Keratinocyte (primary cell): ENCODE data around the gene PRKD2.

ENCODE experiments used
- EZH2 ChIP-seq: IDR thresholded peaks from one replicate; pipeline ENCODE4 v1.6.1; 2012; ENCODE audit warnings: inconsistent platforms, mild to moderate bottlenecking, low read length, moderate library complexity
- TF ChIP-seq, protein P1 (sequence below), 3 experiments: IDR thresholded peaks in 1 of 3; conservative IDR thresholded peaks in 1 of 3; optimal IDR thresholded peaks in 1 of 3; 2 replicates in 2 of 3; 3 replicates in 1 of 3; pipeline versions ENCODE3 to v1.5.1; 2011; ENCODE audit warnings: low read length in 3 of 3, mild to moderate bottlenecking in 3 of 3, moderate library complexity in 2 of 3, control low read depth in 1 of 3, inconsistent platforms in 1 of 3; ENCODE audit not compliant: insufficient read depth in 2 of 3; ENCODE audit errors: extremely low read depth in 1 of 3

DNA sequence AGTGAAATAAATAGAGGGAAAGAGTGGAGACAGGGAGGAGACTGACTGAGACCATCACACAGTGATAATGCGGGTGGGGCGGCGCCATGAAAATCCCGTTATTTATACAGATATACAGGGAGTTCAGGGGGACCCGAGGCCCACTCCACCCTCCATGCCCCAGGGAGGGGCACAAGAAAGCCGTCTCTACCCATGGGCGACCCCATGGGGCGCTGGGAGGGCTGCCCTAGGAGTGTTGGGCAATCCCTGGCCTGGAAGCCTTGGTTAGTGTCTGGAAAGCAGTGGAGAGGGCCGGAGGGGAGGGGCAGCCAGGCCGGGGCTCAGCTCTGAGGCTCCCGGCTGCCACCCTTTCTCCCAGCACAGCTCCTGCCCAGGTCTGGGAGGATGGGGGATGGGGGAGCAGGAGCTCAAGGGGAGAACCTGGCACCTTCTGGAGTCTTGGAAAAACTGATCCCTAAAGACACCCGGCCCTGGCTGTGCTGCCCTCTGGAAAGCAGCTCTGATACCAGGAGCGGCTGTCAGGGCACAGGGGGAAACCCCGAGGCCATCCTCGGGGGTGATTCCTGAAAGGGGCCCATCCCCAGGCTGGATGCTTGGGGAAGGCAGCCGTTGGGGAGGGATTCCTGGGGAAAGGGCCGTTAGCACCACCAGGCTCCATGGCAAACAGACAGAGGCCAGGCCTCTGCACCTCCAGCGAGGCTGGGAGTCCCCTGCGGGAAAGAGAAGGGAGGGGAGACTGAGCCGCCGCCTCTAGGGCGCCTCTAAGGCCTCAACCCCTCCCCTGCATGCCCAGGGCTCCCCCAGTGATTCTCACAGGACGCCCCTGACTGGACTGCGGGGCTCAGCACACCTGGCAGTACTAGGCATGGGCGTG is 3.0 kb upstream of the PRKD2 start:
- TF ChIP-seq, protein P1, sequence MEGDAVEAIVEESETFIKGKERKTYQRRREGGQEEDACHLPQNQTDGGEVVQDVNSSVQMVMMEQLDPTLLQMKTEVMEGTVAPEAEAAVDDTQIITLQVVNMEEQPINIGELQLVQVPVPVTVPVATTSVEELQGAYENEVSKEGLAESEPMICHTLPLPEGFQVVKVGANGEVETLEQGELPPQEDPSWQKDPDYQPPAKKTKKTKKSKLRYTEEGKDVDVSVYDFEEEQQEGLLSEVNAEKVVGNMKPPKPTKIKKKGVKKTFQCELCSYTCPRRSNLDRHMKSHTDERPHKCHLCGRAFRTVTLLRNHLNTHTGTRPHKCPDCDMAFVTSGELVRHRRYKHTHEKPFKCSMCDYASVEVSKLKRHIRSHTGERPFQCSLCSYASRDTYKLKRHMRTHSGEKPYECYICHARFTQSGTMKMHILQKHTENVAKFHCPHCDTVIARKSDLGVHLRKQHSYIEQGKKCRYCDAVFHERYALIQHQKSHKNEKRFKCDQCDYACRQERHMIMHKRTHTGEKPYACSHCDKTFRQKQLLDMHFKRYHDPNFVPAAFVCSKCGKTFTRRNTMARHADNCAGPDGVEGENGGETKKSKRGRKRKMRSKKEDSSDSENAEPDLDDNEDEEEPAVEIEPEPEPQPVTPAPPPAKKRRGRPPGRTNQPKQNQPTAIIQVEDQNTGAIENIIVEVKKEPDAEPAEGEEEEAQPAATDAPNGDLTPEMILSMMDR (optimal IDR thresholded peaks at IDR 0.05 in 1 of 3, IDR thresholded peaks at IDR 0.05 in 1 of 3, conservative IDR thresholded peaks at IDR 0.05 in 1 of 3; ENCODE audit: extremely low read depth in 1 of 3, insufficient read depth in 2 of 3, low read length in 3 of 3), result no peak
- no peak for TF ChIP-seq EZH2
